Measurements from ENCODE around the gene TMEM212.

TMEM212 gene

GRCh38 chr3:171862392-171862791 is 19.2 kb downstream of the TMEM212 start:
- DNase-seq = no peak

GRCh38 chr3:171862993-171863521 is 19.9 kb downstream of the TMEM212 start:
- no peak for DNase-seq

- no peak for DNase-seq
Observed at GRCh38 chr3:171863920-171864319, 20.8 kb downstream of the TMEM212 start.

- no peak for DNase-seq
Observed at GRCh38 chr3:171865191-171865865, 22.2 kb downstream of the TMEM212 start.

GRCh38 chr3:171867981-171868380 is 24.8 kb downstream of the TMEM212 start:
- no peak for DNase-seq

- no peak for DNase-seq
Observed at GRCh38 chr3:171871392-171872274, 28.5 kb downstream of the TMEM212 start.

- no peak for DNase-seq
Observed at GRCh38 chr3:171873580-171873979, 30.4 kb downstream of the TMEM212 start.

- DNase-seq = no peak
Observed at GRCh38 chr3:171874251-171874681, 31.1 kb downstream of the TMEM212 start.

- no peak for DNase-seq
Observed at GRCh38 chr3:171874879-171875278, 31.7 kb downstream of the TMEM212 start.

GRCh38 chr3:171875923-171876412 is 32.8 kb downstream of the TMEM212 start:
- peak; percentile 26 for DNase-seq

GRCh38 chr3:171876680-171877147 is 33.6 kb downstream of the TMEM212 start:
- no peak for DNase-seq

- DNase-seq = no peak
Observed at GRCh38 chr3:171878461-171879225, 35.5 kb downstream of the TMEM212 start.

- no peak for DNase-seq
Observed at GRCh38 chr3:171879472-171879871, 36.3 kb downstream of the TMEM212 start.

- no peak for DNase-seq
Observed at GRCh38 chr3:171880101-171880870, 37.1 kb downstream of the TMEM212 start.

GRCh38 chr3:171881251-171881650 is 38.1 kb downstream of the TMEM212 start:
- no peak for DNase-seq

- DNase-seq = no peak
Observed at GRCh38 chr3:171883257-171883892, 40.2 kb downstream of the TMEM212 start.

GRCh38 chr3:171883893-171884279 is 40.7 kb downstream of the TMEM212 start:
- DNase-seq = no peak

GRCh38 chr3:171888466-171888865 is 45.3 kb downstream of the TMEM212 start:
- DNase-seq = no peak

GRCh38 chr3:171890398-171890797 is 47.2 kb downstream of the TMEM212 start:
- DNase-seq = no peak

- DNase-seq = no peak
Observed at GRCh38 chr3:171892457-171892856, 49.3 kb downstream of the TMEM212 start.

- no peak for DNase-seq
Observed at GRCh38 chr3:171895291-171895690, 52.1 kb downstream of the TMEM212 start.

Measured in stimulated activated CD4-positive, alpha-beta T cell treated with anti-CD3 and anti-CD28 coated beads, Interleukin-15, amount 100 ng/mL, for 24 hours (primary cell).